ENCODE data around the gene DENND1B. TPM values are rescaled to one million over a fixed set of nuclear protein-coding genes. Genes with fewer than 3 reads are reported as not detected.

Gene DENND1B
- total RNA-seq, 4 donors from 2014 or later, result 9.0 to 40.2 (median 10.8) TPM

- 54 to 55% methylated on average over 2 of the region's 2 CpGs for WGBS, 2 donors
- Histone ChIP-seq H3K27ac (no peak overlapping the region), H3K4me3 (no peak overlapping the region), H3K27me3 (no peaks in the 10 kb centered on the region), H3K36me3 (peaks cover 0 to 27% (median 0%) of the 10 kb centered on the region in 3 donors), H3K4me1 (no peaks in the 10 kb centered on the region), H3K9me3 (peaks cover 0 to 10% (median 3%) of the 10 kb centered on the region in 4 donors)
- DNase-seq (ENCODE audit: low spot score in 2 of 2), result no peak
- TF ChIP-seq CTCF (IDR thresholded peaks at IDR 0.05), result no peak
- no peak for TF ChIP-seq EP300 (IDR thresholded peaks at IDR 0.05)
- no peak for TF ChIP-seq POLR2A (IDR thresholded peaks at IDR 0.05)
These were observed 141.7 kb downstream of the DENND1B start for GRCh38 chr1:197633447-197634078.

- 71 to 81% methylated on average over 1 of the region's 1 CpG for WGBS, 2 donors
- TF ChIP-seq POLR2A (IDR thresholded peaks at IDR 0.05), result no peak
- no peak for TF ChIP-seq EP300 (IDR thresholded peaks at IDR 0.05)
- Histone ChIP-seq H3K27me3 (no peaks in the 10 kb centered on the region), H3K36me3 (peaks cover 0 to 27% (median 0%) of the 10 kb centered on the region in 3 donors), H3K27ac (no peak overlapping the region), H3K9me3 (peaks cover 0 to 10% (median 3%) of the 10 kb centered on the region in 4 donors), H3K4me3 (no peak overlapping the region), H3K4me1 (no peaks in the 10 kb centered on the region)
- no peak for DNase-seq (ENCODE audit: low spot score in 2 of 2)
These were observed 142.6 kb downstream of the DENND1B start for GRCh38 chr1:197632651-197633050.

- no peak for DNase-seq (ENCODE audit: low spot score in 2 of 2)
- H3K36me3 ChIP-seq, result peaks cover 0 to 27% (median 0%) of the 10 kb centered on the region in 3 donors
- H3K27me3 ChIP-seq, result no peaks in the 10 kb centered on the region
- no peak overlapping the region for H3K27ac ChIP-seq
- TF ChIP-seq EP300 (IDR thresholded peaks at IDR 0.05) (no peak), POLR2A (IDR thresholded peaks at IDR 0.05) (no peak), CTCF (IDR thresholded peaks at IDR 0.05) (no peak)
- no peaks in the 10 kb centered on the region for H3K4me1 ChIP-seq
- H3K9me3 ChIP-seq, result peaks cover 0 to 10% (median 3%) of the 10 kb centered on the region in 4 donors
- H3K4me3 ChIP-seq, result no peak overlapping the region
These were observed 143.3 kb downstream of the DENND1B start for GRCh38 chr1:197632005-197632404.

DNA sequence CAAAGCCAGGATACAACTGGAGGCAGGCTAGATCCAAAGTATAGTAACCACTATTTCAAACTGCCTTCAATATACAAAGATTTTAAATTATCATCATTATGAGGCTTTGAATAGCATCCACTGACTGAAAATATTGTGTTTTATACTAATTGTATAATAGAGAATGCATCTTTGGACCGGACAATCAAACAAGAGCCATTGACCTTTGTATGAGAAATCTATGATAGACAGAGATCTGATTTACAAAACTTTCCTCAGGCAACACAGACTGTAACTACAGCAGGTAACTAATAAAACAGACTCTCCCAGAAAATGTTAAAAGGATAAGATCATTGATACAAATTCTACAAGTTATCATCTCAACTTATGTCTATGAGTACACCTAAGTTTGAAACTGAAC is 152.9 kb downstream of the DENND1B start:
- peaks cover 0 to 7% (median 0%) of the 10 kb centered on the region in 4 donors for H3K9me3 ChIP-seq
- no peak for TF ChIP-seq POLR2A (IDR thresholded peaks at IDR 0.05)
- TF ChIP-seq CTCF (IDR thresholded peaks at IDR 0.05), result no peak
- TF ChIP-seq EP300 (IDR thresholded peaks at IDR 0.05), result no peak
- peaks cover 0 to 4% (median 0%) of the 10 kb centered on the region in 3 donors for H3K36me3 ChIP-seq
- no peak overlapping the region for H3K4me3 ChIP-seq
- DNase-seq (ENCODE audit: low spot score in 2 of 2), result no peak
- WGBS, 2 donors, result 75 to 90% methylated on average over 1 of the region's 1 CpG
- H3K4me1 ChIP-seq, result peaks cover 0 to 10% (median 0%) of the 10 kb centered on the region in 4 donors
- H3K27ac ChIP-seq, result no peak overlapping the region
- no peaks in the 10 kb centered on the region for H3K27me3 ChIP-seq

DNA sequence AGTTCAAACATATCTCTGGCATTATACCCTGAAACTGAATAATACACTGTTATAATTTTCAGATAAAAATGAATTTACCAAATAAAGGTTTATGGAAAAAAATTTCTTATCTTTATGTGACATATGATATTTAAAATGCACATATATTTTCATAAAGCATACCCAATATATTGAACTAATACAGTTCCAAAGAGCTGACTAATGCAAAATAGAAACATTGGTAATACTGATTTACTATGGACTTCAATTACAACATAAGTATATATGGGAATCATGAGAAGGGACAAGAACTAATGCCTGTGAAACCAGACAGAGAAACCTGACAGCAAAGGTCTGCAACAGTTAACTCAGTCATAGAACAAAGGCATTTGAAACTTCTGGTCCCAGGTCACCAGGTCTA is 153.5 kb downstream of the DENND1B start:
- H3K27ac ChIP-seq, result no peak overlapping the region
- no peaks in the 10 kb centered on the region for H3K27me3 ChIP-seq
- H3K4me3 ChIP-seq, result no peak overlapping the region
- H3K9me3 ChIP-seq, result peaks cover 0 to 7% (median 0%) of the 10 kb centered on the region in 4 donors
- TF ChIP-seq POLR2A (IDR thresholded peaks at IDR 0.05) (no peak), EP300 (IDR thresholded peaks at IDR 0.05) (no peak), CTCF (IDR thresholded peaks at IDR 0.05) (no peak)
- peaks cover 0 to 7% (median 0%) of the 10 kb centered on the region in 3 donors for H3K36me3 ChIP-seq
- H3K4me1 ChIP-seq, result peaks cover 0 to 10% (median 0%) of the 10 kb centered on the region in 4 donors
- no peak for DNase-seq (ENCODE audit: low spot score in 2 of 2)
